Duodenal mucosa (tissue), 2 donors: ENCODE measurements around the gene SETBP1.

Source experiments
- H3K27ac ChIP-seq: one replicate; pipeline ENCODE4 v1.7.0; 2013; ENCODE audit warnings: low read depth, low read length
- H3K27me3 ChIP-seq, 2 donors: one replicate each; pipeline ENCODE4 v1.7.0; 2013; ENCODE audit warnings: low read length in 2 of 2, control low read depth in 1 of 2; ENCODE audit not compliant: insufficient read depth in 2 of 2, control insufficient read depth in 1 of 2
- H3K36me3 ChIP-seq, 2 donors: one replicate each; pipeline ENCODE4 v1.7.0; 2013; ENCODE audit warnings: low read length in 2 of 2, control low read depth in 1 of 2; ENCODE audit not compliant: insufficient read depth in 2 of 2, control insufficient read depth in 1 of 2
- H3K4me1 ChIP-seq, 2 donors: one replicate each; pipeline ENCODE4 v1.7.0; 2013; ENCODE audit warnings: low read length in 2 of 2, control low read depth in 1 of 2; ENCODE audit not compliant: insufficient read depth in 2 of 2, control insufficient read depth in 1 of 2
- H3K4me3 ChIP-seq, 2 donors: one replicate each; pipeline ENCODE4 v1.7.0; 2013; ENCODE audit warnings: low read length in 2 of 2, low read depth in 1 of 2
- H3K9ac ChIP-seq, 2 donors: one replicate each; pipeline ENCODE4 v1.7.0; 2013; ENCODE audit warnings: low read length in 2 of 2, low read depth in 1 of 2
- H3K9me3 ChIP-seq, 2 donors: one replicate each; pipeline ENCODE4 v1.7.0; 2013; ENCODE audit warnings: low read length in 2 of 2, control low read depth in 1 of 2; ENCODE audit not compliant: control insufficient read depth in 1 of 2

SETBP1 gene

DNA sequence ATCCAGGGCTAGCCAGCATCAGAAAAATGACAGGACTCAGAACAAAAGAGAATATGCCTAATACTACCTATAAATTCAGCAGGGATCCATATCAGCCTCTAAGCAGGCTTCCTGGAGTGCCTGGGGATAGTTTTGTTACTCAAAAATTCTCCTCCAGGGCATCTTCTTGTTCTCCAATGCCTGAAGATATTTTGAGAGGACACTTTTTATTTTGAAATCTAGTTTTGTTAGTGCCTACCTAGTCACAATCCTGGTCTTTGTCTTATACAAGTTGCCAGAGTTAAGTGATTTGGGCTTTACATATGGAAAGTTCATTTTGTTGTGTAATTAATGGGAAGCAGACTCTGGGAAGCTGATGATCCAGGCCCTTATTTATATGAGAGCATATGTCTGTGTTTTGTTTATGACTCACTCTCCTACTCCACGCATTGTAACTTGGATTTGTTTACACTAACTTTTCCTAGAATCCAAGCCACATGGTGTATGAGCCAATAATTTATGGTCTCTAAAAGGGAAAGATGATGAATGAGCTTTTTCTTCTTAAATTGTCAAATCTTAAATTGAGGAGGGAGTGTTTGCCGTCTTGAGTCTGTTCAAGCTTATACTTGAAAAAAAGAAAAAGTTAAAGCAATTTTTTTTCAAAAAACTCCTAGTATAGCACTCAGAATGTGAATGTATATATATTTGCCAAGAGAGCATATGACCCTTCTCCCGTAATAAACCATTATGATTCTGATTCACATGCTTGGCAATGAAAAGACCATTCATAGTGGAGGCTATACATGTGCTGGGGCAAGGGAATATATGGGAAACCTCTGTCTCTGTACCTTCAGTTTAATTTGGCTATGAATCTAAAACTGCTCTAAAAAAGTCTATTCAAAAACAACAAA lies 370.3 kb downstream of the SETBP1 start:
- Histone ChIP-seq H3K27me3 (no peaks in the 10 kb centered on the region), H3K36me3 (no peaks in the 10 kb centered on the region), H3K27ac (no peak overlapping the region), H3K9me3 (no peaks in the 10 kb centered on the region), H3K4me1 (peaks cover 0 to 10% of the 10 kb centered on the region in 2 donors), H3K4me3 (no peak overlapping the region), H3K9ac (no peak overlapping the region)

DNA sequence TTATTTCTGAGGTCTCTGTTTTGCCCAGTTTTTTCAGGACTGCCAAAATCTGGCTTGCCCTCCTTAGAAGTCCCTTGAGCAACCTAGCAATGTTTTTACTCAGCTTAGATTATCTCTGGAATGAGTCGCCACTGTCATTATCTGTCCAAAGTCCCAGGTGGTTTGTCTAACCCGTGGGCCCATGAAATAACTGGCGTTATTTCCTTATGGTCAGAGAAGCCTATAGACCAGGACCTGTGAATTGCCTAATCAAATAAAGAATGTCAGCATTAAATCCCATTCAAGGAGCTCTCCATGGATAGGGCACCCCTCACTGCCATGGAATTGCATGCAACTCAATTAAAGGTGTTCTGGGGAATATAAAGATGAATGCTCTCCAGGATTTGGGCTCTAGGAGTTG lies 373.9 kb downstream of the SETBP1 start:
- Histone ChIP-seq H3K36me3 (no peaks in the 10 kb centered on the region), H3K9me3 (no peaks in the 10 kb centered on the region), H3K4me3 (no peak overlapping the region), H3K9ac (no peak overlapping the region), H3K4me1 (peaks cover 0 to 10% of the 10 kb centered on the region in 2 donors), H3K27ac (no peak overlapping the region), H3K27me3 (no peaks in the 10 kb centered on the region)

DNA sequence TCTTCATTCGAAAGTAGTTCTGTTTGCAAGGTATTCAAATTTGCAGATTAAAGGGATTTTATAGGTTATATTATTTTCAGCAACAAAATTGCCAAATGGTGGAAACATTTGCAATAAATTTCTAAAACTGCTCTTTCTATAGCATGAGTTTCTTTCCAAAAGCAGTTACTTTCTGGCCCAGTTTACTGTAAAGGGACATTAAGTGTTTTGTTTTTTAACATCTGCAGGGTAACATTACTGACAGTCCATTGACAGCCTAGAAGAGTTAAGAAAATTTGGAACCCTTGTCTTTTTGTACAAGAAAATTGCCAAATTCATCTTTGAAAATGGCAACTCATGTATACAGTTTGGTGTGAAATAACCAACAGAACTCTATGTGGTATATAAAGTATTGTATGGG lies 375.1 kb downstream of the SETBP1 start:
- Histone ChIP-seq H3K36me3 (no peaks in the 10 kb centered on the region), H3K4me3 (no peak overlapping the region), H3K4me1 (peaks cover 0 to under 1% of the 10 kb centered on the region in 2 donors), H3K9me3 (no peaks in the 10 kb centered on the region), H3K27ac (no peak overlapping the region), H3K9ac (no peak overlapping the region), H3K27me3 (no peaks in the 10 kb centered on the region)

DNA sequence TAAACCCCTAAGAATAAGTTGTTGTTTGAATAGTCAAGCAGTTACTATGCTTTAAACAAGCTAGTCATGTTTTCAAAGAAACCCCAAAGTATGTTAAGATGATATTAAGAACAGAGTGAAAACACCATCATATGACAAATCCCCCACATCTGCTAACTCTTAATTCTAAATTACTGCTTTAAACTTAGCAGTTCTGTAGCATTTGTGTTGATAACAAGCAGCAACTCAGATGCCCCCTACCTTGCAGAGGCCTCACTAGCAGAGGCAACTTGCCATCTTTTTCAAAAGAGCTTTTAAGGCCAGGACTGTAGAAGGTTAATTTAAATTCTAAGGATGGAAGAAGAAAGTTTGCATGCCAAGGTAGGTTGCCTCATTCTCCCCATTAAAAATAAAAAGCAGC lies 376.2 kb downstream of the SETBP1 start:
- no peaks in the 10 kb centered on the region for H3K27me3 ChIP-seq
- no peaks in the 10 kb centered on the region for H3K36me3 ChIP-seq
- no peak overlapping the region for H3K4me3 ChIP-seq
- no peaks in the 10 kb centered on the region for H3K4me1 ChIP-seq
- H3K27ac ChIP-seq = no peak overlapping the region
- no peaks in the 10 kb centered on the region for H3K9me3 ChIP-seq
- no peak overlapping the region for H3K9ac ChIP-seq

DNA sequence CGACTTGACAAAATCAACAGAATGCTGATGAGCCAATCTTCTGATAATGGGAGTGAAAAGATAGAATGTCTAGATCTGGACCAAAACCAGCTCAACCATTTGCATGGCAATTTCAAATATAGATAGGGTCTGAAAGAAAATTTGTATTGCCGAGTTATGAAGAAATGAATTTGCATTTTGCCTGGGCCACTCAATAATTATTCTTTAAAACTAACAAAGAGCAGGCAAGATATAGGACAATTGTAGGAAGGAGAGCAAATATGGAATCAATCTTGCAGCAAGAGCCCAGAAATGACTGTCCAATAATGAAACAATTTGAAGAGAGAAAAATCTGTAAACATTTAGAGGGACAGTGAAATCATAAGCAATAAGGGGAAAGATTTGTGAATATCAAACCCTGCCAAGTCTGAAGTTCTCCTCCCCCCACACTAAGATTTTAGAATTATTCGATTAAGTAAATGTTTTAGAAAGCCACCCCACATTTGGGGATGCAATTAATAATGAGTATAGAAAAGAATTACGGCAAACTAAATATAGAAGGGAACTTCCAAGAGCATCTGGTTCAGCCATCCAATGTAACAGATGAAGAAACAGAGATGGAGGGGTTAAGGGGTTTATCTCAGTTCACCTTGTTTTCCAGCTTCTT lies 377.4 kb downstream of the SETBP1 start:
- Histone ChIP-seq H3K27ac (no peak overlapping the region), H3K36me3 (no peaks in the 10 kb centered on the region), H3K4me1 (no peaks in the 10 kb centered on the region), H3K9ac (no peak overlapping the region), H3K27me3 (no peaks in the 10 kb centered on the region), H3K9me3 (no peaks in the 10 kb centered on the region), H3K4me3 (no peak overlapping the region)

DNA sequence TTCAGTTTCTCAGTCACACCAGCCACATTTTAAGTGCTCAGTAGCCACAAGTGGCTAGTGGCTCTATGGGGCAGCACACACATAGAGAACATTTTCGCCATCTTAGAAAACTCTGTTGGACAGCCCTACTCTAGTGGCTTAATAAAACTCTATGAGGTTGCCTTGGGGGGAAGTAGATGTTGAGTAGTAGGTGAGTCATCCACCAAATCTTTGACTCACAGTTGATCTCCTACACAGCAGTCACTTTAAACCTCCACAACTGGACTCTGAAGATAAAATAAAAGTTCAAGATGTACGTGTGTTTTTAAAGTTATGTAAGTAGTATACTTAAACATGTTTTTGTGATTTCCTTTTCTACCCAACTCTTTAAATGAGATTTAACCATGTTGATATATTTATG lies 379.0 kb downstream of the SETBP1 start:
- H3K27me3 ChIP-seq = no peaks in the 10 kb centered on the region
- H3K9ac ChIP-seq = no peak overlapping the region
- H3K4me3 ChIP-seq = no peak overlapping the region
- no peak overlapping the region for H3K27ac ChIP-seq
- no peaks in the 10 kb centered on the region for H3K4me1 ChIP-seq
- no peaks in the 10 kb centered on the region for H3K36me3 ChIP-seq
- no peaks in the 10 kb centered on the region for H3K9me3 ChIP-seq

DNA sequence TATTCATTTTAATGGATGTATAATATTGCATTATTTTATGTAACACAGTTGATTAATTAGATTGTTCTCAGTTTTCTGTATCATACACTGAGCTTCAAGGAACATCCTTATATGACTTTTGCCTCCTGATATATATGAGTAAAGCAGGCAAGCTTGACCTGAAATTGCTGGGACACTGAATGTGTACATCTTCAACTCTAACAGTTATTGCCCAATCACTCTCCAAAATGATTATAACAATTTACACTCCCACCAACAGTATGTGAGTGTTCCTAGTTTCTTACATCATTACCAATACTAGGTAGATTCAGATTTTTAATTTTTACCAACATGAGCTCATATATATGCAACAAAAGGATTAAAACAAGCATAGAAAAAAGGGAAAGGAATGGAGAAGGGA lies 379.4 kb downstream of the SETBP1 start:
- Histone ChIP-seq H3K27ac (no peak overlapping the region), H3K9me3 (no peaks in the 10 kb centered on the region), H3K9ac (no peak overlapping the region), H3K4me1 (no peaks in the 10 kb centered on the region), H3K36me3 (no peaks in the 10 kb centered on the region), H3K27me3 (no peaks in the 10 kb centered on the region), H3K4me3 (no peak overlapping the region)

DNA sequence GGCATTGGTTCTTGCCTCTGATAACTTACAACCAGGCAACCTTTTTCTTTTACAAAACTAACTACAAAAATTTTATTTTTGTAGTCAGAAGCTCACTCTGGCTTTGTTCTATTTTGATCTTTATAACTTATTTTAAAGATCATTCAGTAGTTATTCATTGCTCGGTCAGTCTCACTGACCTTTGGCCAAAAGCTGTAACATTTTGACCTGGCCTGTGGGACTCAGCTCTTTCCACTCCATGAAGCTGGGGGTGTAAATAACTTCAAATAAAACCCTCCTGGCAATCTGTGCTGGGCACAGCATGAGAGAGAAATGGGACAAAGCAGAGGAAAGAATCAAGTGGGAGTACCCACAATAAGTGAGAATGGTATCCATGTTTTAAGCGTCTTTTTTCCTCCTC lies 380.7 kb downstream of the SETBP1 start:
- H3K4me1 ChIP-seq = no peaks in the 10 kb centered on the region
- no peak overlapping the region for H3K27ac ChIP-seq
- H3K36me3 ChIP-seq = no peaks in the 10 kb centered on the region
- H3K9ac ChIP-seq = no peak overlapping the region
- H3K4me3 ChIP-seq = no peak overlapping the region
- no peaks in the 10 kb centered on the region for H3K27me3 ChIP-seq
- no peaks in the 10 kb centered on the region for H3K9me3 ChIP-seq

DNA sequence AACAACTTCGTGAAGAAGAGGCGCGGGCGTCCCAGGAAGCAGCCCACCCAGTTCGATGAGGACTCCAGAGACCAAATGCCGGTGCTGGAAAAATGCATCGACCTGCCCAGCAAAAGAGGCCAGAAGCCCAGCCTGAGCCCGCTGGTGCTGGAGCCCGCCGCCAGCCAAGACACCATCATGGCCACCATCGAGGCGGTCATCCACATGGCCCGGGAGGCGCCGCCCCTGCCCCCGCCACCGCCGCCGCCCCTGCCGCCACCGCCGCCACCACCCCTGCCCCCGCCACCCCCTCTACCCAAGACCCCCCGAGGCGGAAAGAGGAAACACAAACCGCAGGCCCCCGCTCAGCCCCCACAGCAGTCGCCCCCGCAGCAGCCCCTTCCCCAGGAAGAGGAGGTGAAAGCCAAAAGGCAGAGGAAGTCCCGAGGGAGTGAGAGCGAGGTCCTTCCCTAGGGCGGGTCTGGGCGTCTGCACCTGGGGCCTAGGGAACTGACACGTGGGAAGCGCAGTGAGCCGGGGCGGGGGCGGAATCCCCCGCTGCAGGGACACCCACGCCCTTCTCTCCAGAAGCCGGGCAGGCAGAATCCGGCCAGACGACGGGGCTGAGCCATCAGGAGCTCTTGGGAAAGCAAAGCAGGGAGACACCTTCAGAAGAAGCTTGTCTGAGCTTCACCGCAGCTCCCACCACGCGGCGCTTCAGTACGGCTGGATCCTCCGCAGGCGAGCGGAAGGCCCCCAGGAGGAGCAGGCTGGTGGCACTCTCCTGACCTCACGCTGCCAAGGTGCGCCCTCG lies 382.8 kb downstream of the SETBP1 start:
- H3K4me1 ChIP-seq = no peaks in the 10 kb centered on the region
- H3K4me3 ChIP-seq = no peak overlapping the region
- no peaks in the 10 kb centered on the region for H3K27me3 ChIP-seq
- H3K9me3 ChIP-seq = no peaks in the 10 kb centered on the region
- no peak overlapping the region for H3K9ac ChIP-seq
- H3K36me3 ChIP-seq = no peaks in the 10 kb centered on the region
- no peak overlapping the region for H3K27ac ChIP-seq

DNA sequence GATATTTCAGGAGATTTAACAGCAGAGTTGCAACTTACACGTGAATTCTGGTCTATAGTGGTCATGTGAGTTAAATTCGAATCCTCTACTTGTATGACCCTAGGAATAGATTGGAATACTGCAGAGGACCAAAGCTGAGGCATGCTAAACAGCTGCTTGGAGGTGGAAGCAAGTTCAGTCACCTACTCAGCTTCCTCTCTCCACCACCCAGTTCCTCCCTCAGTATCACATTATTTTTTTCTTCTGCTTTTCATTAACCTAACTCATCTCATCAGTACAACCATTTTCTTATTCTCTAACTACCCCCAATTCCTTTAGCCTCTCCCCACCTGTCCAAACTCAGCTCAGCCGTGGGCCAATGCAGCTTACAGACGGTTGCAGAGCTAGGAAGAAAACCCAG lies 385.5 kb downstream of the SETBP1 start:
- Histone ChIP-seq H3K36me3 (no peaks in the 10 kb centered on the region), H3K9ac (no peak overlapping the region), H3K27me3 (no peaks in the 10 kb centered on the region), H3K27ac (no peak overlapping the region), H3K9me3 (no peaks in the 10 kb centered on the region), H3K4me1 (no peaks in the 10 kb centered on the region), H3K4me3 (no peak overlapping the region)
